ENCODE results near the gene CLIC4.
"Not testable (repeated sequence)": the region's sequence is repeated elsewhere in the genome, so short reads cannot be mapped to it uniquely, and the experiment has no call there.

The CLIC4 gene

DNA sequence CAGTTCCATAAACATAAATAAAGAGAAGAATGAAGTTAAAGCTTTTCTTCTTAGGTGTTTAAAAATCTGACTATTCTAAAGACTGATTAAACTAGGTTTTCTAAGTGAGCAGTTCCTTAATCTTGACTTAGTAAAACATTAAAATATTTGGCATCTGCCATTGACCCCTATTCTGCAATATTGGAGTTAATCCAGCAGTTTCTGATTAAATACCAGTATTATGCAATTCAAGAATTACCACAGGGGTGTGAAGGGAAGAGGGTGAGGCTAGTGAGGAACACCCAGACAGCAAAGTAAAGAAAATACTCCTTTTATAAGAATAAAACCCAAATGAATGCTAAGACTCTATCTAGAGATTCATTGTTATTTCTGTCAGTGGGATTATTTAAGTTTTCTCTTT lies 40.9 kb downstream of the CLIC4 start (continued):
- TF ChIP-seq CSRNP3 (CRISPR knock-in tag; IDR thresholded peaks at IDR 0.05) (no peak), PPARA (CRISPR knock-in tag; IDR thresholded peaks at IDR 0.05; ENCODE audit: borderline replicate concordance) (no peak), ZNF565 (CRISPR knock-in tag; conservative IDR thresholded peaks at IDR 0.05; ENCODE audit: low read depth) (no peak), CSDC2 (CRISPR knock-in tag; IDR thresholded peaks at IDR 0.05) (no peak), TCF4 (CRISPR knock-in tag; IDR thresholded peaks at IDR 0.05; ENCODE audit: borderline replicate concordance) (no peak), ZNF70 (CRISPR knock-in tag; IDR thresholded peaks at IDR 0.05) (no peak), ZNF8 (CRISPR knock-in tag; IDR thresholded peaks at IDR 0.05) (no peak), ESRRG (CRISPR knock-in tag; IDR thresholded peaks at IDR 0.05) (no peak)

DNA sequence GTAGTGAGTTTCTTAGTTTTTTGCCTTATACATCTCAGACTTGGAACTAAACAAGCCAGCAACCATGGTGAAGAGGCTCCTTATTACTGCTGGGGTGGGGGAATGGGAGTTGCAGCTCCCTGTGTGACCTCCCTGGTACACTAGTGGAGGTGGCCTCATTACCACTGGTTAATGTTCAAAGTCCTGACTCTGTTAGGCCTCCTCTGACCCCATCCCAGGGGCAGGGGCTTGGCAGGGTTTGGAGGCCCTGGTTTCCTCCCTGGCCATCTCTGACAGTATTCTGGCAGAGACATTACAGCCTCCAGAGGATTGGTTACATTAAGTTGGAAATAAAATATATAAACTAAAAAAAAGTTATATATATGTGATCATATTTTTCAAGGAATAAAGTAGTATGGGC lies 45.2 kb downstream of the CLIC4 start:
- no peak for ATAC-seq
- TF ChIP-seq PPARA (CRISPR knock-in tag; IDR thresholded peaks at IDR 0.05; ENCODE audit: borderline replicate concordance): no peak
- TF ChIP-seq, protein P1, sequence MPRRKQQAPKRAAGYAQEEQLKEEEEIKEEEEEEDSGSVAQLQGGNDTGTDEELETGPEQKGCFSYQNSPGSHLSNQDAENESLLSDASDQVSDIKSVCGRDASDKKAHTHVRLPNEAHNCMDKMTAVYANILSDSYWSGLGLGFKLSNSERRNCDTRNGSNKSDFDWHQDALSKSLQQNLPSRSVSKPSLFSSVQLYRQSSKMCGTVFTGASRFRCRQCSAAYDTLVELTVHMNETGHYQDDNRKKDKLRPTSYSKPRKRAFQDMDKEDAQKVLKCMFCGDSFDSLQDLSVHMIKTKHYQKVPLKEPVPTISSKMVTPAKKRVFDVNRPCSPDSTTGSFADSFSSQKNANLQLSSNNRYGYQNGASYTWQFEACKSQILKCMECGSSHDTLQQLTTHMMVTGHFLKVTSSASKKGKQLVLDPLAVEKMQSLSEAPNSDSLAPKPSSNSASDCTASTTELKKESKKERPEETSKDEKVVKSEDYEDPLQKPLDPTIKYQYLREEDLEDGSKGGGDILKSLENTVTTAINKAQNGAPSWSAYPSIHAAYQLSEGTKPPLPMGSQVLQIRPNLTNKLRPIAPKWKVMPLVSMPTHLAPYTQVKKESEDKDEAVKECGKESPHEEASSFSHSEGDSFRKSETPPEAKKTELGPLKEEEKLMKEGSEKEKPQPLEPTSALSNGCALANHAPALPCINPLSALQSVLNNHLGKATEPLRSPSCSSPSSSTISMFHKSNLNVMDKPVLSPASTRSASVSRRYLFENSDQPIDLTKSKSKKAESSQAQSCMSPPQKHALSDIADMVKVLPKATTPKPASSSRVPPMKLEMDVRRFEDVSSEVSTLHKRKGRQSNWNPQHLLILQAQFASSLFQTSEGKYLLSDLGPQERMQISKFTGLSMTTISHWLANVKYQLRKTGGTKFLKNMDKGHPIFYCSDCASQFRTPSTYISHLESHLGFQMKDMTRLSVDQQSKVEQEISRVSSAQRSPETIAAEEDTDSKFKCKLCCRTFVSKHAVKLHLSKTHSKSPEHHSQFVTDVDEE (CRISPR knock-in tag; IDR thresholded peaks at IDR 0.05): no peak
- no peak for TF ChIP-seq ZC3H10 (CRISPR knock-in tag; IDR thresholded peaks at IDR 0.05)
- no peak for TF ChIP-seq PATZ1 (CRISPR knock-in tag; IDR thresholded peaks at IDR 0.05; ENCODE audit: borderline replicate concordance)
- no peak for TF ChIP-seq ISL1 (CRISPR knock-in tag; IDR thresholded peaks at IDR 0.05)

DNA sequence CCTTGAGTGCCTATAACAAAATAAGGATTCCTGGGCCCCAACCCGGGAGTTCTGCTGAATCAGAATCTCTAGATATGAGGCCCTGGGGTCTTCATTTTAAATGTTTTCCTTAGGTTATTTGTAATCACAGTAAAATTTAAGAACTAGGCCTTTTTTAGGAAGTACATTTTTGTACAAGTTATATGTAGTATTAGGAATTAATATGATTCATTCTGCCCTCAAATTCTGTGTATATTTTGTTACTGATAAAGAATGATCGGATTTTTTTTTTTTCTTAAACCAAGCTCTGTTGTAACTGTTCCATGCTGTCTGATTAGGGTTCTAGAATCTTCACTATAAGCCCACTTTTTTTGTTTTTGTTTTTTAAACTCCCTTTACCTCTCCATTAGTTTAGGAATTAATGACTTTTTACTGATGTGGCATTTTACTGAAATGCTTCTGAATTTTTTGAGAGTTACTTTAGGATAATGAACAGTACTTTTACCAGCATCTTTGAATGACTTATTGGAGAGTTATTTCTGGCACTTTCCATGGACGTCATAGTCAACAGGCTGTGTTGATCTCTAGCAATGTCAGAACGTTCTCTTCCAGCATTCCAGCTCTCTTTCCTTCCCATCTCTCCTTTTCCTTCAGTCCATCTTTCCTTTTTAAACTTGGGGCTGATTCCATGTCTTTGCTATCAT lies 48.3 kb downstream of the CLIC4 start:
- no peak for TF ChIP-seq TCF4 (CRISPR knock-in tag; IDR thresholded peaks at IDR 0.05; ENCODE audit: borderline replicate concordance)
- TF ChIP-seq ZNF565 (CRISPR knock-in tag; conservative IDR thresholded peaks at IDR 0.05; ENCODE audit: low read depth): no peak
- TF ChIP-seq TOX (CRISPR knock-in tag; IDR thresholded peaks at IDR 0.05; ENCODE audit: borderline replicate concordance): no peak
- TF ChIP-seq ISL1 (CRISPR knock-in tag; IDR thresholded peaks at IDR 0.05): peak; percentile 35
- no peak for TF ChIP-seq ZFP30 (CRISPR knock-in tag; IDR thresholded peaks at IDR 0.05)
- ATAC-seq: peak; percentile 91

DNA sequence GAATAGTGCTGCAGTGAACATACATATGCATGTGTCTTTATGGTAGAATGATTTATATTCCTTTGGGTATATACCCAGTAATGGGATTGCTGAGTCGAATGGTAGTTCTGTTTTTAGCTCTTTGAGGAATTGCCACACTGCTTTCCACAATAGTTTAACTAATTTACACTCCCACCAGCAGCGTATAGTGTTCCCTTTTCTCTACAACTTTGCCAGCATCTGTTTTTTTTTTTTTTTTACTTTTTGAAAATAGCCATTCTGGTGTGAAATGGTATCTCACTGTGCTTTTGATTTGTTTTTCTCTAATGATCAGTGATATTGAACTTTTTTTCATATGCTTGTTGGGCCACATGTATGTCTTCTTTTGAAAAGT lies 48.9 kb downstream of the CLIC4 start:
- not testable (repeated sequence) for ATAC-seq

GRCh38 chr1:24795236-24795635 lies 50.0 kb downstream of the CLIC4 start:
- ATAC-seq: no peak
- TF ChIP-seq TOX (CRISPR knock-in tag; IDR thresholded peaks at IDR 0.05; ENCODE audit: borderline replicate concordance) (no peak), ZFP3 (CRISPR knock-in tag; IDR thresholded peaks at IDR 0.05) (no peak)
- TF ChIP-seq, protein P2, sequence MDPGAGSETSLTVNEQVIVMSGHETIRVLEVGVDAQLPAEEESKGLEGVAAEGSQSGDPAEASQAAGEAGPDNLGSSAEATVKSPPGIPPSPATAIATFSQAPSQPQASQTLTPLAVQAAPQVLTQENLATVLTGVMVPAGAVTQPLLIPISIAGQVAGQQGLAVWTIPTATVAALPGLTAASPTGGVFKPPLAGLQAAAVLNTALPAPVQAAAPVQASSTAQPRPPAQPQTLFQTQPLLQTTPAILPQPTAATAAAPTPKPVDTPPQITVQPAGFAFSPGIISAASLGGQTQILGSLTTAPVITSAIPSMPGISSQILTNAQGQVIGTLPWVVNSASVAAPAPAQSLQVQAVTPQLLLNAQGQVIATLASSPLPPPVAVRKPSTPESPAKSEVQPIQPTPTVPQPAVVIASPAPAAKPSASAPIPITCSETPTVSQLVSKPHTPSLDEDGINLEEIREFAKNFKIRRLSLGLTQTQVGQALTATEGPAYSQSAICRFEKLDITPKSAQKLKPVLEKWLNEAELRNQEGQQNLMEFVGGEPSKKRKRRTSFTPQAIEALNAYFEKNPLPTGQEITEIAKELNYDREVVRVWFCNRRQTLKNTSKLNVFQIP (CRISPR knock-in tag; IDR thresholded peaks at IDR 0.05; ENCODE audit: borderline replicate concordance, low read depth): no peak

GRCh38 chr1:24796524-24796923 lies 51.3 kb downstream of the CLIC4 start:
- ATAC-seq: no peak
- TF ChIP-seq CSDC2 (CRISPR knock-in tag; IDR thresholded peaks at IDR 0.05) (no peak), GLIS3 (CRISPR knock-in tag; IDR thresholded peaks at IDR 0.05) (no peak), ZFP30 (CRISPR knock-in tag; IDR thresholded peaks at IDR 0.05) (no peak), RARB (CRISPR knock-in tag; IDR thresholded peaks at IDR 0.05) (no peak)
- TF ChIP-seq, protein P3, sequence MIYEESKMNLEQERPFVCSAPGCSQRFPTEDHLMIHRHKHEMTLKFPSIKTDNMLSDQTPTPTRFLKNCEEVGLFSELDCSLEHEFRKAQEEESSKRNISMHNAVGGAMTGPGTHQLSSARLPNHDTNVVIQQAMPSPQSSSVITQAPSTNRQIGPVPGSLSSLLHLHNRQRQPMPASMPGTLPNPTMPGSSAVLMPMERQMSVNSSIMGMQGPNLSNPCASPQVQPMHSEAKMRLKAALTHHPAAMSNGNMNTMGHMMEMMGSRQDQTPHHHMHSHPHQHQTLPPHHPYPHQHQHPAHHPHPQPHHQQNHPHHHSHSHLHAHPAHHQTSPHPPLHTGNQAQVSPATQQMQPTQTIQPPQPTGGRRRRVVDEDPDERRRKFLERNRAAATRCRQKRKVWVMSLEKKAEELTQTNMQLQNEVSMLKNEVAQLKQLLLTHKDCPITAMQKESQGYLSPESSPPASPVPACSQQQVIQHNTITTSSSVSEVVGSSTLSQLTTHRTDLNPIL (CRISPR knock-in tag; IDR thresholded peaks at IDR 0.05; ENCODE audit: low read depth): no peak
- TF ChIP-seq, protein P2 (CRISPR knock-in tag; IDR thresholded peaks at IDR 0.05; ENCODE audit: borderline replicate concordance, low read depth): no peak
